ENCODE data around the gene GGA1.

DNA sequence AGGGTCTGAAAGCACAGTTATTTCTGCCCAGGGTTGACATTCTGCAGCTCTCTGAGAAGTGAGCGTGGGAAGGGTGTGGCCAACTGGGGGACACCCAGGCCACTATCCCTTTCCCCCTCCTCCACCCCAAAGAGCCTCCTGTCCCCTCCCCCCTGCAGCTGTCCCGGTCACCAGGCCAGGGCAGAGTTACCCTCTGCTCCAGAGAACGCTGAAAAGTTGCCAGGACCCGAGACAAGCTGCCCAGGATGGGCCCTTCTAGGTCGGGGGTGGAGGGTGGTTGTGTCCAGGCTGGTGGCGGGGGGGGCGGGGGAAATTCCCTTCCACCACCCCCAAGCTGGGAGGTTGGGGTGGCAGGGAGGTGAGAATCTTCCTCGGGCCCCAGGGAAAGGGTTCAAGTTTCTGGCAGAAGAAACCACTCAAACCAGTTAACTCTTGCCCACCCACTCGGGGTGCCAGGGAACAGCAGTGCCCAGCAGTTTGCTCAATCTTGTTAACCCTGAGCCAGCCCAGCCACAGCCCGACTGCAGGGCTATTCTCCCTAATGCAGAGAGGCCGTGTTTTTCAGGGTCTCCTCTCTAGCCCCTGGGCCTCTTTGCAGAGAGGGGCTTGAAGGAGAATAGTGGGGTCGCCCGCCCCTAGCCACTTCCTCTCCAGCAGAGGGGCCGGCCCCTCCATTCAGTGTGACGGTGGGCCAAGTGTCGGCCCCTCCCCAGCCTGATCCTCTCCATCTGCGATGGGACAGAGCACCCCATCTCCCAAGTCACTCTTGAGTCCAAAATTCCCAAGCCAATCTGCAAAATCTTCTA, 67.5 kb downstream of the GGA1 start:
- TF ChIP-seq, protein P1, sequence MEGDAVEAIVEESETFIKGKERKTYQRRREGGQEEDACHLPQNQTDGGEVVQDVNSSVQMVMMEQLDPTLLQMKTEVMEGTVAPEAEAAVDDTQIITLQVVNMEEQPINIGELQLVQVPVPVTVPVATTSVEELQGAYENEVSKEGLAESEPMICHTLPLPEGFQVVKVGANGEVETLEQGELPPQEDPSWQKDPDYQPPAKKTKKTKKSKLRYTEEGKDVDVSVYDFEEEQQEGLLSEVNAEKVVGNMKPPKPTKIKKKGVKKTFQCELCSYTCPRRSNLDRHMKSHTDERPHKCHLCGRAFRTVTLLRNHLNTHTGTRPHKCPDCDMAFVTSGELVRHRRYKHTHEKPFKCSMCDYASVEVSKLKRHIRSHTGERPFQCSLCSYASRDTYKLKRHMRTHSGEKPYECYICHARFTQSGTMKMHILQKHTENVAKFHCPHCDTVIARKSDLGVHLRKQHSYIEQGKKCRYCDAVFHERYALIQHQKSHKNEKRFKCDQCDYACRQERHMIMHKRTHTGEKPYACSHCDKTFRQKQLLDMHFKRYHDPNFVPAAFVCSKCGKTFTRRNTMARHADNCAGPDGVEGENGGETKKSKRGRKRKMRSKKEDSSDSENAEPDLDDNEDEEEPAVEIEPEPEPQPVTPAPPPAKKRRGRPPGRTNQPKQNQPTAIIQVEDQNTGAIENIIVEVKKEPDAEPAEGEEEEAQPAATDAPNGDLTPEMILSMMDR (IDR thresholded peaks at IDR 0.05; ENCODE audit: low read depth, low read length) = no peak
- TF ChIP-seq POLR2A (IDR thresholded peaks at IDR 0.05; ENCODE audit: extremely low read depth, insufficient read length) = no peak
